ENCODE data around the gene ADCY10. TPM values are rescaled to one million over a fixed set of nuclear protein-coding genes. Genes with fewer than 3 reads are reported as not detected.

Gene ADCY10
- total and polyA plus RNA-seq, 12 donors: 0.10 to 0.70 (median 0.17) TPM

DNA sequence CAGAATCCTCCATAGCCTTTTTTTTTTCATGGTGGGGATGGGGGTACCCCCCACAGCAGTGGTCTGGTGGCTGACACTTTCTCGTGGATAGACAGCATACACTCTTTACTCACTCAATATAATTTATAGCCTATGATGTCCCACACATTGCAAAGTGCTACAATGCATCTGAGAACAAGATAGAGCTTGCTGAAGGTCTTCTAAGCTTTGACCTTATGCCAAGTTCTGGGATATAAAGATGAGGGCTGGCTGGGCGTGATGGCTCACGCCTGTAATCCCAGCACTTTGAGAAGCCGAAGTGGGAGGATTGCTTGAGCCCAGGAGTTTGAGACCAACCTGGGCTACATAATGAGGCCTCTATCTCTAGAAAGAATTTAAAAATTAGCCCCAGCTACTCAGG, 114.2 kb downstream of the ADCY10 start:
- 62 to 85% methylated on average over 4 of the region's 4 CpGs for WGBS, 2 donors
- H3K4me3 ChIP-seq: no peak overlapping the region
- no peak for DNase-seq
- H3K27me3 ChIP-seq: no peaks in the 10 kb centered on the region
- intact Hi-C loops (cut with DNase I): loop anchor here in 7 of 10 donors (5.0 to 10.0 kb wide), 8 partner anchors 42 to 285 kb away; partner anchors contain the start of genes MPZL1 (in 3 of the 7), DCAF6 (in 1 of the 7) and MPC2 (in 1 of the 7)
- H3K4me1 ChIP-seq: peaks cover 10 to 47% (median 36%) of the 10 kb centered on the region in 9 donors
- peak overlapping the region in 4 of 10 donors; percentile 0 to 27 (median 8) for H3K27ac ChIP-seq
- TF ChIP-seq, protein P1, sequence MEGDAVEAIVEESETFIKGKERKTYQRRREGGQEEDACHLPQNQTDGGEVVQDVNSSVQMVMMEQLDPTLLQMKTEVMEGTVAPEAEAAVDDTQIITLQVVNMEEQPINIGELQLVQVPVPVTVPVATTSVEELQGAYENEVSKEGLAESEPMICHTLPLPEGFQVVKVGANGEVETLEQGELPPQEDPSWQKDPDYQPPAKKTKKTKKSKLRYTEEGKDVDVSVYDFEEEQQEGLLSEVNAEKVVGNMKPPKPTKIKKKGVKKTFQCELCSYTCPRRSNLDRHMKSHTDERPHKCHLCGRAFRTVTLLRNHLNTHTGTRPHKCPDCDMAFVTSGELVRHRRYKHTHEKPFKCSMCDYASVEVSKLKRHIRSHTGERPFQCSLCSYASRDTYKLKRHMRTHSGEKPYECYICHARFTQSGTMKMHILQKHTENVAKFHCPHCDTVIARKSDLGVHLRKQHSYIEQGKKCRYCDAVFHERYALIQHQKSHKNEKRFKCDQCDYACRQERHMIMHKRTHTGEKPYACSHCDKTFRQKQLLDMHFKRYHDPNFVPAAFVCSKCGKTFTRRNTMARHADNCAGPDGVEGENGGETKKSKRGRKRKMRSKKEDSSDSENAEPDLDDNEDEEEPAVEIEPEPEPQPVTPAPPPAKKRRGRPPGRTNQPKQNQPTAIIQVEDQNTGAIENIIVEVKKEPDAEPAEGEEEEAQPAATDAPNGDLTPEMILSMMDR (IDR thresholded peaks at IDR 0.05): no peak
- H3K9me3 ChIP-seq: no peaks in the 10 kb centered on the region
- no peaks in the 10 kb centered on the region for H3K36me3 ChIP-seq
- no peak for ATAC-seq

DNA sequence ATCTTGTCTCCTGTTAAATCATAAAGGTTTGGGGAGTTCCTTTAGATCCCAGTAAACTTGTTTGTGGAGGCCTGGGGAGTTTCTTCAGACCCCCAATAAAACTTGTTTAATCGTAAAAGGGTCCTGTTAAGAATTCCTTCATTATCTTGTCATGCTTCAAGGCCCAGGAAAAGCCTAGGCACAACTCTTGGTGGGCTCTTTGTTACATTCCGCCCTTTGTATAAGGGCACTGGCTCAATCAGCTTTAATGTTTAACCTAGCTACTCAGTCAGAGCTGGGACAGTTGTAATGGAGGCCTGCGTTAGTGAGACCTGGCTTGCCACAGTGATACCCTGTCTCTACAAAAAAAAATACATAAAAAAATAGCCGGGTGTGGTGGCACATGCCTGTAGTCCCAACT, 115.0 kb downstream of the ADCY10 start:
- Histone ChIP-seq H3K4me1 (peaks cover 10 to 48% (median 38%) of the 10 kb centered on the region in 9 donors), H3K36me3 (no peaks in the 10 kb centered on the region), H3K4me3 (no peak overlapping the region), H3K27ac (no peak overlapping the region), H3K9me3 (no peaks in the 10 kb centered on the region), H3K27me3 (no peaks in the 10 kb centered on the region)
- intact Hi-C loops (cut with DNase I): loop anchor here in 1 of 10 donors (5.0 kb wide), 1 partner anchor 42 kb away; no protein-coding TSS in a partner anchor
- TF ChIP-seq, protein P1 (IDR thresholded peaks at IDR 0.05): no peak
- ATAC-seq: no peak
- WGBS, 2 donors: 99% methylated on average over 4 of the region's 4 CpGs
- DNase-seq: no peak

DNA sequence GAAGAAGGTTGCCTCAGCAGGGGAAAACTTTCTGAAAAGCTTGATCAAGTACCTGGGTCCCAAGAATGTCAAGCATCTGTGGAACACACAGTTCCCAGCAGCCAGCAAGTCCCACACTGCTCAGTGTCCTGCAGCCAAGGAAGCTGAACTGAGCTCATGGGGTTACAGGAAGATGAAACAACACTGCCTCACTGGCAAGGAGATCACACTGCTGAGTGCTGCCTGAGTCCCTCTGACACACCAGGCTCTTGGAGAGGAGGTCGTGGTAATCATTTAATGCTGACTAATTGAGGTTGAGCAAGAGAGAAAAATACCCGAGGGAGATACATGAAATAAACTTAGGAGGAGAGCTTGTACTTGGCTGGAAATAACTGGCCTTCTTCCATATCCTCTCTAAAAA, 116.9 kb downstream of the ADCY10 start:
- Histone ChIP-seq H3K9me3 (no peaks in the 10 kb centered on the region), H3K4me1 (peaks cover 10 to 39% (median 32%) of the 10 kb centered on the region in 9 donors), H3K36me3 (no peaks in the 10 kb centered on the region), H3K27me3 (no peaks in the 10 kb centered on the region), H3K27ac (peak overlapping the region; percentile 33 to 86 (median 78)), H3K4me3 (no peak overlapping the region)
- DNase-seq (peak; percentile 59 to 80), ATAC-seq (peak; percentile 93 to 99 (median 97))
- WGBS, 2 donors: 0 to 2% methylated on average over 2 of the region's 2 CpGs
- TF ChIP-seq, protein P1 (IDR thresholded peaks at IDR 0.05): peak in 3 of 9 donors; percentile 15 to 32 (median 21)
- intact Hi-C loops (cut with DNase I): loop anchor here in 1 of 10 donors (5.0 kb wide), 1 partner anchor 40 kb away; no protein-coding TSS in a partner anchor

DNA sequence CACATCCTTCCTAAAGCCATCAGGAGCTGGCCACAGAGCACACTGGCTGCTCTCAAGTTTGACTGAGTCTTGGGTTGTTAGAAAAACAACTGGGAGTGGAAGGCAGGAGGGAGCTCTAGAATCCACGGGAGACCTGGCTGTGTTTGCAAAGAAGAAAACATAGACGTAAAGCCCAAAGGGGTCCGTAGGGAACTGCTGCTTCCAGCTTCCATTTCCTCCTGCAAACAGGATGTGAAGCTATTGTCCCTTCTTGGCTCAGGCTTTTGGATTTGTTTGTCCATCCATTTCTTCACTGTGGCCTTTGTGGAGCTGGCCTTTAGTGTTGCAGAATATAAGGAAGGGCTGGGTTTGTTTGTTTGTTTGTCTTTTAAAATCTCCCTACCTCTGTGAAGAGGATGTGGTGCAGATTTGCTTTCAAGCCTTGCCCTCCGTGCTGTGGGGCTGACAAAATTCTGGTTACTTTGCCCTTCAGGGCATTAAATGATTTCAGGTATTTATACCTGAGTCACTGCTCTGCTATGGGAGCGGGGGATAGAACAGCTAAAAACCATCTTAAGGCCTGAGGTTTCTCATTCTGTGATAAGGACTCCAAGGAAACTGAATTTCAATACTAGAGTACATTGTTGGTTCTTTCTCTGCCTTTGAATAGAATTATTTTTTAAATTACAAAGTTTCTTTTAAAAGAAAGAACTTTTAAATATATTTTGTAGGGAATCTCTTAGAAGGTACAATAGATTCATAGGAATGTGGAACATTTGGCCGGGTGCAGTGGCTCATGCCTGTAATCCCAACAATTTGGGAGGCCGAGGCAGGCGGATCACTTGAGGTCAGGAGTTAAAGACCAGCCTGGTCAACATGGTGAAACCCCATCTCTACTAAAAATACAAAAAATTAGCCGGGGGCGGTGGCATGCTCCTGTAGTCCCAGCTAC, 117.9 kb downstream of the ADCY10 start:
- Histone ChIP-seq H3K36me3 (peaks cover 0 to 2% (median 0%) of the 10 kb centered on the region in 9 donors), H3K9me3 (no peaks in the 10 kb centered on the region), H3K27me3 (no peaks in the 10 kb centered on the region), H3K27ac (peak overlapping the region; percentile 59 to 86 (median 78)), H3K4me3 (no peak overlapping the region), H3K4me1 (peaks cover 10 to 47% (median 32%) of the 10 kb centered on the region in 9 donors)
- 61 to 70% methylated on average over 10 of the region's 10 CpGs for WGBS, 2 donors
- TF ChIP-seq, protein P1 (IDR thresholded peaks at IDR 0.05): no peak
- ATAC-seq (peak; percentile 4 to 67 (median 56)), DNase-seq (peak in 1 of 2 donors; percentile 66)
- intact Hi-C loops (cut with DNase I): loop anchor here in 1 of 10 donors (5.0 kb wide), 1 partner anchor 39 kb away; no protein-coding TSS in a partner anchor

Measured in heart right ventricle (tissue), 16 donors.